ENCODE measurements around the gene CA4.
"Not testable (repeated sequence)": the region's sequence is repeated elsewhere in the genome, so short reads cannot be mapped to it uniquely, and the experiment has no call there.

Gene CA4

DNA sequence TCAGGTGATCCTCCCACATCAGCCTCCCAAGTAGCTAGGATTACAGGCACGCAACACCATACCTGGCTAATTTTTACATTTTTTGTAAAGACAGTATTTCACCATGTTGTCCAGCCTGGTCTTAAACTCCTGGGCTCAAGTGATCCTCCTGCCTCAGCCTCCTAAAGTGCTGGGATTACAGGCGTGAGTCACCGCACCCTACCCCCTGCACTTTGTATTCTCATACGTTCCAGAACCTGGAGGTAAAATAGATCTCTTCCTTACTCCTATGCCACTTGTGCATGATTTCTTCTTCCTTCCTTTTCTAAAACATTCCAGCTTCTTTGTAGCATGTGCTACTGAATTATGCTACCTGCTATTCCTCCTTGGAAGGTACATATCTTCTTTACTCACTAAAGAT lies 44.4 kb downstream of the CA4 start:
- H2BK5ac ChIP-seq (ENCODE audit: low read depth, low read length, poor library complexity, severe bottlenecking); H2AK5ac ChIP-seq (ENCODE audit: low read length, severe bottlenecking): not testable (repeated sequence)

GRCh38 chr17:60198630-60199029 lies 48.9 kb downstream of the CA4 start:
- not testable (repeated sequence) for DNase-seq; H2BK12ac ChIP-seq (ENCODE audit: low read length in 2 of 2); H2BK120ac ChIP-seq (ENCODE audit: low read depth, low read length); H2AK5ac ChIP-seq (ENCODE audit: low read length, severe bottlenecking); H2BK5ac ChIP-seq (ENCODE audit: low read depth, low read length, poor library complexity, severe bottlenecking); H3K4me3 ChIP-seq (ENCODE audit: insufficient read depth in 1 of 2, low read depth in 1 of 2, low read length in 2 of 2); H4K8ac ChIP-seq (ENCODE audit: low read length); H3K4me1 ChIP-seq (ENCODE audit: control insufficient read depth, insufficient read depth, low read depth, low read length); H2BK15ac ChIP-seq (ENCODE audit: low read depth, poor library complexity, severe bottlenecking); H2AFZ ChIP-seq (ENCODE audit: low read depth, low read length); H4K91ac ChIP-seq (ENCODE audit: low read length); H3K27ac ChIP-seq (ENCODE audit: low read length, poor library complexity, severe bottlenecking); H3K18ac ChIP-seq (ENCODE audit: low read depth in 1 of 2, low read length in 2 of 2); H3K14ac ChIP-seq (ENCODE audit: low read length in 2 of 2); H3K23ac ChIP-seq (ENCODE audit: low read length in 2 of 2); H3K9me3 ChIP-seq (ENCODE audit: control insufficient read depth, low read length); H3K79me1 ChIP-seq (replicated peaks; ENCODE audit: low read length, poor library complexity, severe bottlenecking); H3K27me3 ChIP-seq (ENCODE audit: control insufficient read depth in 1 of 2, insufficient read depth in 1 of 2, low read length in 2 of 2); H3K9ac ChIP-seq (ENCODE audit: low read length); H3K4ac ChIP-seq (ENCODE audit: low read depth in 1 of 2, low read length in 2 of 2); H3K4me2 ChIP-seq (ENCODE audit: low read length, poor library complexity, severe bottlenecking)
- 100% methylated on average over 1 of the region's 1 CpG for WGBS
- H3K36me3 ChIP-seq (ENCODE audit: control insufficient read depth in 1 of 2, insufficient read depth in 2 of 2, low read depth in 1 of 2, low read length in 2 of 2), result peaks cover 15 to 49% of the 10 kb centered on the region in 2 experiments

More for the DNA sequence above, 44.4 kb downstream of the CA4 start:
- H2BK120ac ChIP-seq (ENCODE audit: low read depth, low read length); H3K27me3 ChIP-seq (ENCODE audit: control insufficient read depth in 1 of 2, insufficient read depth in 1 of 2, low read length in 2 of 2); H3K27ac ChIP-seq (ENCODE audit: low read length, poor library complexity, severe bottlenecking); H3K4me2 ChIP-seq (ENCODE audit: low read length, poor library complexity, severe bottlenecking); H3K9me3 ChIP-seq (ENCODE audit: control insufficient read depth, low read length); H3K4ac ChIP-seq (ENCODE audit: low read depth in 1 of 2, low read length in 2 of 2); H2BK15ac ChIP-seq (ENCODE audit: low read depth, poor library complexity, severe bottlenecking); H3K4me3 ChIP-seq (ENCODE audit: insufficient read depth in 1 of 2, low read depth in 1 of 2, low read length in 2 of 2); H3K9ac ChIP-seq (ENCODE audit: low read length); DNase-seq; H3K23ac ChIP-seq (ENCODE audit: low read length in 2 of 2); H4K91ac ChIP-seq (ENCODE audit: low read length); H3K14ac ChIP-seq (ENCODE audit: low read length in 2 of 2); H2AFZ ChIP-seq (ENCODE audit: low read depth, low read length); H2BK12ac ChIP-seq (ENCODE audit: low read length in 2 of 2); H3K4me1 ChIP-seq (ENCODE audit: control insufficient read depth, insufficient read depth, low read depth, low read length); H3K18ac ChIP-seq (ENCODE audit: low read depth in 1 of 2, low read length in 2 of 2); H3K79me1 ChIP-seq (replicated peaks; ENCODE audit: low read length, poor library complexity, severe bottlenecking); H4K8ac ChIP-seq (ENCODE audit: low read length): not testable (repeated sequence)
- WGBS, result 97% methylated on average over 4 of the region's 4 CpGs
- H3K36me3 ChIP-seq (ENCODE audit: control insufficient read depth in 1 of 2, insufficient read depth in 2 of 2, low read depth in 1 of 2, low read length in 2 of 2), result peaks cover 27 to 90% of the 10 kb centered on the region in 2 experiments

GRCh38 chr17:60205782-60206181 lies 56.0 kb downstream of the CA4 start:
- H3K4ac ChIP-seq (ENCODE audit: low read depth in 1 of 2, low read length in 2 of 2); H2AFZ ChIP-seq (ENCODE audit: low read depth, low read length); H3K18ac ChIP-seq (ENCODE audit: low read depth in 1 of 2, low read length in 2 of 2); H3K27me3 ChIP-seq (ENCODE audit: control insufficient read depth in 1 of 2, insufficient read depth in 1 of 2, low read length in 2 of 2); H2AK5ac ChIP-seq (ENCODE audit: low read length, severe bottlenecking); H3K4me3 ChIP-seq (ENCODE audit: insufficient read depth in 1 of 2, low read depth in 1 of 2, low read length in 2 of 2); H2BK120ac ChIP-seq (ENCODE audit: low read depth, low read length); H3K79me1 ChIP-seq (replicated peaks; ENCODE audit: low read length, poor library complexity, severe bottlenecking); H3K9me3 ChIP-seq (ENCODE audit: control insufficient read depth, low read length); H3K14ac ChIP-seq (ENCODE audit: low read length in 2 of 2); H3K4me2 ChIP-seq (ENCODE audit: low read length, poor library complexity, severe bottlenecking); H2BK12ac ChIP-seq (ENCODE audit: low read length in 2 of 2); H3K23ac ChIP-seq (ENCODE audit: low read length in 2 of 2); DNase-seq; H2BK15ac ChIP-seq (ENCODE audit: low read depth, poor library complexity, severe bottlenecking); H3K9ac ChIP-seq (ENCODE audit: low read length); H4K91ac ChIP-seq (ENCODE audit: low read length); H3K27ac ChIP-seq (ENCODE audit: low read length, poor library complexity, severe bottlenecking); H4K8ac ChIP-seq (ENCODE audit: low read length); H3K4me1 ChIP-seq (ENCODE audit: control insufficient read depth, insufficient read depth, low read depth, low read length); H2BK5ac ChIP-seq (ENCODE audit: low read depth, low read length, poor library complexity, severe bottlenecking): not testable (repeated sequence)
- H3K36me3 ChIP-seq (ENCODE audit: control insufficient read depth in 1 of 2, insufficient read depth in 2 of 2, low read depth in 1 of 2, low read length in 2 of 2), result peaks cover 6 to 16% of the 10 kb centered on the region in 2 experiments

DNA sequence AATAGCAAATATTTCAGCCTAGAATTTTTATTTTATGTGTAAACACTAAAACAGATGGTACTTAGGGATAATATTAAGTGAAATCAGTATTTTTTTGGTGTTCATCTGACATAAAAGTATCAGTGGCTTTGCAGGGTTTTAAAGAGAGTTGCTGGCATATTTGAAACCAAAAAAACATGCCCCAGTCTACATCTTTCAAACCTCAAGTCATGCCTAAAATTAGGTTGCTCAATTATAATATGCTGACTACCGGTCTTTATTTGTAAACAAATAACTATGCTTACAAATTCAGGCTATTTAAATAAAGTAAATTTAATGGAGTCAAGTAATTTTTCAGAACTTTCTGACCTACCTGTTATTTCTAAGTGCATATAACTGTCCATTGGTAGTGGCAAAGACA lies 58.5 kb downstream of the CA4 start:
- H3K79me1 ChIP-seq (replicated peaks; ENCODE audit: low read length, poor library complexity, severe bottlenecking); H3K4me1 ChIP-seq (ENCODE audit: control insufficient read depth, insufficient read depth, low read depth, low read length); H3K18ac ChIP-seq (ENCODE audit: low read depth in 1 of 2, low read length in 2 of 2); H2BK12ac ChIP-seq (ENCODE audit: low read length in 2 of 2); H3K27ac ChIP-seq (ENCODE audit: low read length, poor library complexity, severe bottlenecking); H3K27me3 ChIP-seq (ENCODE audit: control insufficient read depth in 1 of 2, insufficient read depth in 1 of 2, low read length in 2 of 2); H2BK120ac ChIP-seq (ENCODE audit: low read depth, low read length); H3K4ac ChIP-seq (ENCODE audit: low read depth in 1 of 2, low read length in 2 of 2); H3K9me3 ChIP-seq (ENCODE audit: control insufficient read depth, low read length); DNase-seq; H3K14ac ChIP-seq (ENCODE audit: low read length in 2 of 2); H4K91ac ChIP-seq (ENCODE audit: low read length); H4K8ac ChIP-seq (ENCODE audit: low read length); H3K4me3 ChIP-seq (ENCODE audit: insufficient read depth in 1 of 2, low read depth in 1 of 2, low read length in 2 of 2); H2BK5ac ChIP-seq (ENCODE audit: low read depth, low read length, poor library complexity, severe bottlenecking); H3K23ac ChIP-seq (ENCODE audit: low read length in 2 of 2); H3K9ac ChIP-seq (ENCODE audit: low read length); H2BK15ac ChIP-seq (ENCODE audit: low read depth, poor library complexity, severe bottlenecking); H3K4me2 ChIP-seq (ENCODE audit: low read length, poor library complexity, severe bottlenecking); H2AK5ac ChIP-seq (ENCODE audit: low read length, severe bottlenecking); H2AFZ ChIP-seq (ENCODE audit: low read depth, low read length): not testable (repeated sequence)
- peaks cover 6 to 16% of the 10 kb centered on the region in 2 experiments for H3K36me3 ChIP-seq (ENCODE audit: control insufficient read depth in 1 of 2, insufficient read depth in 2 of 2, low read depth in 1 of 2, low read length in 2 of 2)
- no CpG with 5 or more reads among the region's 1 CpG for WGBS
